Measurements from ENCODE around the gene COLEC11.

The COLEC11 gene

GRCh38 chr2:3587432-3587831 is 7.5 kb upstream of the COLEC11 start:
- Histone ChIP-seq H3K9ac (ENCODE audit: low read depth, low read length) (no peak overlapping the region), H3K4me3 (ENCODE audit: low read depth in 1 of 2, low read length in 2 of 2) (no peak overlapping the region), H3K4me2 (ENCODE audit: insufficient read depth, low read length) (no peak overlapping the region), H3K36me3 (ENCODE audit: insufficient read depth, low read length) (peaks cover 30% of the 10 kb centered on the region), H3K79me2 (ENCODE audit: insufficient read depth, low read length) (no peaks in the 10 kb centered on the region), H3K9me3 (ENCODE audit: insufficient read depth, low read length, severe bottlenecking) (no peaks in the 10 kb centered on the region), H4K20me1 (ENCODE audit: insufficient read depth, low read length) (peaks cover 9% of the 10 kb centered on the region; the same call in 1 of the 2 replicates), H3K4me1 (ENCODE audit: insufficient read depth, low read length) (no peaks in the 10 kb centered on the region), H2AFZ (ENCODE audit: low read depth, low read length) (no peak overlapping the region), H3K27ac (ENCODE audit: low read length) (no peak overlapping the region), H3K27me3 (ENCODE audit: insufficient read depth, low read length, poor library complexity) (no peaks in the 10 kb centered on the region)
- ATAC-seq (ENCODE audit: insufficient read depth, low read depth) (no peak), DNase-seq (no peak)
- TF ChIP-seq CTCF (IDR thresholded peaks at IDR 0.05; ENCODE audit: borderline replicate concordance, extremely low read depth, low read length, poor library complexity, severe bottlenecking) (no peak), EZH2 (IDR thresholded peaks at IDR 0.05; ENCODE audit: borderline replicate concordance, low read depth, low read length, severe bottlenecking) (no peak)

GRCh38 chr2:3588084-3588483 is 6.8 kb upstream of the COLEC11 start:
- Histone ChIP-seq H3K36me3 (ENCODE audit: insufficient read depth, low read length) (peaks cover 24% of the 10 kb centered on the region; the same call in 1 of the 2 replicates), H3K9me3 (ENCODE audit: insufficient read depth, low read length, severe bottlenecking) (no peaks in the 10 kb centered on the region), H3K27me3 (ENCODE audit: insufficient read depth, low read length, poor library complexity) (no peaks in the 10 kb centered on the region), H3K79me2 (ENCODE audit: insufficient read depth, low read length) (no peaks in the 10 kb centered on the region), H3K9ac (ENCODE audit: low read depth, low read length) (no peak overlapping the region), H4K20me1 (ENCODE audit: insufficient read depth, low read length) (peaks cover 9% of the 10 kb centered on the region; the same call in 1 of the 2 replicates), H3K27ac (ENCODE audit: low read length) (no peak overlapping the region), H2AFZ (ENCODE audit: low read depth, low read length) (no peak overlapping the region), H3K4me3 (ENCODE audit: low read depth in 1 of 2, low read length in 2 of 2) (no peak overlapping the region), H3K4me2 (ENCODE audit: insufficient read depth, low read length) (no peak overlapping the region), H3K4me1 (ENCODE audit: insufficient read depth, low read length) (no peaks in the 10 kb centered on the region)
- no peak for ATAC-seq (ENCODE audit: insufficient read depth, low read depth)
- TF ChIP-seq EZH2 (IDR thresholded peaks at IDR 0.05; ENCODE audit: borderline replicate concordance, low read depth, low read length, severe bottlenecking): no peak
- TF ChIP-seq CTCF (IDR thresholded peaks at IDR 0.05; ENCODE audit: borderline replicate concordance, extremely low read depth, low read length, poor library complexity, severe bottlenecking): no peak
- DNase-seq: no peak

GRCh38 chr2:3589086-3589485 is 5.8 kb upstream of the COLEC11 start:
- no peaks in the 10 kb centered on the region for H3K9me3 ChIP-seq (ENCODE audit: insufficient read depth, low read length, severe bottlenecking)
- no peaks in the 10 kb centered on the region for H3K27me3 ChIP-seq (ENCODE audit: insufficient read depth, low read length, poor library complexity)
- peaks cover 15% of the 10 kb centered on the region; the same call in 1 of the 2 replicates for H3K36me3 ChIP-seq (ENCODE audit: insufficient read depth, low read length)
- peaks cover 9% of the 10 kb centered on the region; the same call in 1 of the 2 replicates for H4K20me1 ChIP-seq (ENCODE audit: insufficient read depth, low read length)
- H3K4me2 ChIP-seq (ENCODE audit: insufficient read depth, low read length): no peak overlapping the region
- no peak overlapping the region for H3K9ac ChIP-seq (ENCODE audit: low read depth, low read length)
- DNase-seq (no peak), ATAC-seq (ENCODE audit: insufficient read depth, low read depth) (no peak)
- no peaks in the 10 kb centered on the region for H3K79me2 ChIP-seq (ENCODE audit: insufficient read depth, low read length)
- no peak overlapping the region for H3K27ac ChIP-seq (ENCODE audit: low read length)
- TF ChIP-seq CTCF (IDR thresholded peaks at IDR 0.05; ENCODE audit: borderline replicate concordance, extremely low read depth, low read length, poor library complexity, severe bottlenecking) (no peak), EZH2 (IDR thresholded peaks at IDR 0.05; ENCODE audit: borderline replicate concordance, low read depth, low read length, severe bottlenecking) (no peak)
- H3K4me1 ChIP-seq (ENCODE audit: insufficient read depth, low read length): no peaks in the 10 kb centered on the region
- H3K4me3 ChIP-seq (ENCODE audit: low read depth in 1 of 2, low read length in 2 of 2): no peak overlapping the region
- no peak overlapping the region for H2AFZ ChIP-seq (ENCODE audit: low read depth, low read length)

- DNase-seq (no peak), ATAC-seq (ENCODE audit: insufficient read depth, low read depth) (no peak)
- H3K9me3 ChIP-seq (ENCODE audit: insufficient read depth, low read length, severe bottlenecking): no peaks in the 10 kb centered on the region
- no peak overlapping the region for H3K4me3 ChIP-seq (ENCODE audit: low read depth in 1 of 2, low read length in 2 of 2)
- H4K20me1 ChIP-seq (ENCODE audit: insufficient read depth, low read length): no peaks in the 10 kb centered on the region
- no peak overlapping the region for H2AFZ ChIP-seq (ENCODE audit: low read depth, low read length)
- no peak overlapping the region for H3K4me2 ChIP-seq (ENCODE audit: insufficient read depth, low read length)
- TF ChIP-seq CTCF (IDR thresholded peaks at IDR 0.05; ENCODE audit: borderline replicate concordance, extremely low read depth, low read length, poor library complexity, severe bottlenecking) (no peak), EZH2 (IDR thresholded peaks at IDR 0.05; ENCODE audit: borderline replicate concordance, low read depth, low read length, severe bottlenecking) (no peak)
- H3K27me3 ChIP-seq (ENCODE audit: insufficient read depth, low read length, poor library complexity): no peaks in the 10 kb centered on the region
- no peaks in the 10 kb centered on the region for H3K36me3 ChIP-seq (ENCODE audit: insufficient read depth, low read length)
- no peak overlapping the region for H3K9ac ChIP-seq (ENCODE audit: low read depth, low read length)
- H3K27ac ChIP-seq (ENCODE audit: low read length): no peak overlapping the region
- H3K79me2 ChIP-seq (ENCODE audit: insufficient read depth, low read length): no peaks in the 10 kb centered on the region
- no peaks in the 10 kb centered on the region for H3K4me1 ChIP-seq (ENCODE audit: insufficient read depth, low read length)
These were observed 492 bp downstream of the COLEC11 start for GRCh38 chr2:3595404-3595803.

Measured in DND-41 (cell line).